GM13977 (cell line): ENCODE data around the gene MRPL18.

Experiments used
- DNase-seq: peaks from one replicate; pipeline ENCODE4 v3.0.0; 2012; ENCODE audit warnings: low spot score
- CTCF ChIP-seq: IDR thresholded peaks from 2 replicates; pipeline ENCODE4 v1.5.1; 2012; ENCODE audit warnings: mild to moderate bottlenecking, control low read depth; ENCODE audit not compliant: insufficient read depth; ENCODE audit errors: extremely low read depth, missing control alignments
- in situ Hi-C: fragments of 300-500 bp; cut with MboI; formaldehyde crosslinking; loops from one replicate; pipeline ENCODE4 v1.12.0; 2022; ENCODE audit warnings: low sequenced_read_pairs, low pct_unique_long_range_greater_than_20kb, mixed read lengths, inconsistent platforms; ENCODE audit not compliant: unreplicated experiment

Gene MRPL18

GRCh38 chr6:159754401-159754800 is 35.9 kb upstream of the MRPL18 start:
- TF ChIP-seq CTCF: no peak
- in situ Hi-C loops: no loop called here

GRCh38 chr6:159754959-159755914 is 35.0 kb upstream of the MRPL18 start:
- no peak for TF ChIP-seq CTCF
- no peak for DNase-seq
- in situ Hi-C loops: no loop called here

More at GRCh38 chr6:159754401-159754800, 35.9 kb upstream of the MRPL18 start:
- DNase-seq: no peak

GRCh38 chr6:159756508-159756907 is 33.8 kb upstream of the MRPL18 start:
- DNase-seq: no peak
- in situ Hi-C loops: no loop called here
- no peak for TF ChIP-seq CTCF

- in situ Hi-C loops: no loop called here
- TF ChIP-seq CTCF: no peak
- no peak for DNase-seq
These were observed 32.0 kb upstream of the MRPL18 start for GRCh38 chr6:159758031-159759001.

GRCh38 chr6:159759645-159760044 is 30.6 kb upstream of the MRPL18 start:
- DNase-seq: no peak
- TF ChIP-seq CTCF: no peak
- in situ Hi-C loops: no loop called here

- in situ Hi-C loops: no loop called here
- DNase-seq: no peak
- TF ChIP-seq CTCF: no peak
These were observed 29.6 kb upstream of the MRPL18 start for GRCh38 chr6:159760602-159761057.
